GM10248 (cell line): ENCODE data around the gene DAB1.

Experiments used
- CTCF ChIA-PET: fragments of 300-600 bp; sonication (Branson Sonifier 250); formaldehyde crosslinking; extraction: SDS; loops from one replicate; lab custom pipeline; 2021; ENCODE audit warnings: antibody characterized with exemption; lab: Yijun Ruan, JAX
- POLR2A ChIA-PET: fragments of 350-650 bp; sonication (Branson Sonifier 250); formaldehyde crosslinking; extraction: SDS; loops from one replicate; lab custom pipeline; 2020; ENCODE audit warnings: antibody characterized with exemption; lab: Yijun Ruan, JAX
- DNase-seq: peaks from one replicate; pipeline ENCODE4 v3.0.0; 2012; ENCODE audit errors: extremely low spot score
- TF ChIP-seq, protein P1 (sequence below): IDR thresholded peaks from 2 replicates; pipeline ENCODE4 v1.5.1; 2012; ENCODE audit warnings: mild to moderate bottlenecking, low read depth; ENCODE audit errors: extremely low read depth, missing control alignments, control extremely low read depth

The DAB1 gene

DNA sequence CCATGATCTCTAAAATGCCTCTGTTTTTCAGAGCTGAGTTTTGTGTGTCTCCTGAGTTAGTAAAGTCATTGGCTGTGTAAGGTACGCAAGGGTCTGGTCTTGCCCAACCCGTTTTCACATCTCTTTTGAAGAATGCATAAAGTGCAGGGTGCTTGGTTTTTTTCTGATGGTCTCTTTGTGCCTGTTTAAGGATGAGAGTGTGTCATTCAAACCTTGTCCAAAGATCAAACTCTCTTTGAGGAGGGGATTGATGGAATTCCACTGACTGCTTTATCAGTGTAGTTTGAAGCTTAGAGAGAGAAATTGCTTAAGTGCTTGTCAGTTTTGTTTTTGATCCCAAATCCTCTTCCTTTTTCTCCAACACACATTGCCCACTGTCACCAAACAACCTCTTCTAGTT is 438.0 kb downstream of the DAB1 start:
- ChIA-PET POLR2A (no interaction called here), CTCF (no interaction called here)
- no peak for DNase-seq

GRCh38 chr1:56983484-56983883 is 440.4 kb downstream of the DAB1 start:
- TF ChIP-seq, protein P1, sequence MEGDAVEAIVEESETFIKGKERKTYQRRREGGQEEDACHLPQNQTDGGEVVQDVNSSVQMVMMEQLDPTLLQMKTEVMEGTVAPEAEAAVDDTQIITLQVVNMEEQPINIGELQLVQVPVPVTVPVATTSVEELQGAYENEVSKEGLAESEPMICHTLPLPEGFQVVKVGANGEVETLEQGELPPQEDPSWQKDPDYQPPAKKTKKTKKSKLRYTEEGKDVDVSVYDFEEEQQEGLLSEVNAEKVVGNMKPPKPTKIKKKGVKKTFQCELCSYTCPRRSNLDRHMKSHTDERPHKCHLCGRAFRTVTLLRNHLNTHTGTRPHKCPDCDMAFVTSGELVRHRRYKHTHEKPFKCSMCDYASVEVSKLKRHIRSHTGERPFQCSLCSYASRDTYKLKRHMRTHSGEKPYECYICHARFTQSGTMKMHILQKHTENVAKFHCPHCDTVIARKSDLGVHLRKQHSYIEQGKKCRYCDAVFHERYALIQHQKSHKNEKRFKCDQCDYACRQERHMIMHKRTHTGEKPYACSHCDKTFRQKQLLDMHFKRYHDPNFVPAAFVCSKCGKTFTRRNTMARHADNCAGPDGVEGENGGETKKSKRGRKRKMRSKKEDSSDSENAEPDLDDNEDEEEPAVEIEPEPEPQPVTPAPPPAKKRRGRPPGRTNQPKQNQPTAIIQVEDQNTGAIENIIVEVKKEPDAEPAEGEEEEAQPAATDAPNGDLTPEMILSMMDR = no peak
- DNase-seq = no peak
- ChIA-PET CTCF (no interaction called here), POLR2A (no interaction called here)

More for the DNA sequence above, 438.0 kb downstream of the DAB1 start:
- TF ChIP-seq, protein P1 = no peak

GRCh38 chr1:56979986-56980755 is 443.7 kb downstream of the DAB1 start:
- TF ChIP-seq, protein P1 = no peak
- DNase-seq = no peak
- CTCF ChIA-PET = interaction anchor here (1.2 to 1.3 kb wide), 3 partner anchors 10 to 148 kb away, joined by 3 to 5 read pairs (median 3); no protein-coding TSS in a partner anchor
- POLR2A ChIA-PET = no interaction called here

- POLR2A ChIA-PET = no interaction called here
- CTCF ChIA-PET = no interaction called here
- DNase-seq = no peak
- TF ChIP-seq, protein P1 = no peak
These were observed 445.0 kb downstream of the DAB1 start for GRCh38 chr1:56978819-56979218.

DNA sequence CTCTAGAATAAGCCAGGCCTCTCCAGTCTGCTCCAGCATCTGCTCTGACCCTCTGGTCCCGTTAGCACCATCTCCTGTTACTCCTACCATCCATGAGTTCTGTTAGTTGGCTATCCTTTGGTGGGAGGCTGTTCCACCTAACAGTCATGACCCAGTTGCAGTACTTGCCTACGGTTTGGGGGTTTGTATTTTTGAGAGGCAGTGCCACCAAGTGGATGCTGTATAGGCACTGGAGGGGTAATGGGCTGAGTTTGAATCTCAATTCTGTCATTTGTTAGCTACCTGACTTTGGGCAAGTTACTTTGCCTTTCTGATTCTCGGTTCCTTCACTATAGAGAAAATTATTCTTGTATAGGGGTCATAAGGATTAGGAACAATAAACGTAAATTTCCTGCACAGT is 445.9 kb downstream of the DAB1 start:
- CTCF ChIA-PET = no interaction called here
- POLR2A ChIA-PET = no interaction called here
- no peak for DNase-seq
- TF ChIP-seq, protein P1 = no peak

GRCh38 chr1:56975446-56975845 is 448.4 kb downstream of the DAB1 start:
- ChIA-PET POLR2A (no interaction called here), CTCF (interaction anchor here (1.7 kb wide), 1 partner anchor 10 kb away, joined by 3 read pairs; the partner anchor contains the start of gene C8B)
- TF ChIP-seq, protein P1 = no peak
- DNase-seq = no peak
